ENCODE results near the gene MATR3.

GRCh38 chr5:139361835-139362429, 68.4 kb downstream of the MATR3 start:
- TF ChIP-seq CTCF (optimal IDR thresholded peaks at IDR 0.05 in 1 of 3, IDR thresholded peaks at IDR 0.05 in 1 of 3, conservative IDR thresholded peaks at IDR 0.05 in 1 of 3; ENCODE audit: extremely low read depth in 1 of 3, insufficient read depth in 2 of 3, low read length in 3 of 3) (no peak), EZH2 (IDR thresholded peaks at IDR 0.05; ENCODE audit: low read length) (no peak)
